NCI-H187 (cell line): ENCODE data around the gene PES1.
"Not testable (repeated sequence)": the region's sequence is repeated elsewhere in the genome, so short reads cannot be mapped to it uniquely, and the experiment has no call there.

ENCODE experiments used
- DNase-seq, 2 experiments: peaks; one replicate each; lab custom pipeline; 2025; lab: John Stamatoyannopoulos, UW

The PES1 gene

DNA sequence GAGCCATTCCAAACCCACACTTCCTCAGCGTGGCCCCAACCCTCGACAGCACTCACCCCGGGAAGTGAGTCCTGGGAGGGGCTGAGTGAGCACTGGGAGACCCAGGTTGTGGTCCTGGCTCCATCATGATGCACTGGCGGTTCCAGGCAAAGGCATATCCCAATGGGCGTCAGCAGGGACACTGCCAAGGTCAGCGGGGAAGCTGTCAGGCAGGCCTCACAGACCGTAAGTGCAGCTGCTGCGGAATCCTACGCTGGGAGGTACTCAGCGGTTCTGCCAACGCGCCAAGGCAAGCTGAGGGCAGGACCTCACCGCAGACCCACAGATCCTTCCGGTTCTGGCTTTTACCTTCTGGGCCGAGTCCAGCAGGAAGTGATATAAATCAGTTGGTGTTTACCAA is 15.9 kb downstream of the PES1 start:
- no peak for DNase-seq

DNA sequence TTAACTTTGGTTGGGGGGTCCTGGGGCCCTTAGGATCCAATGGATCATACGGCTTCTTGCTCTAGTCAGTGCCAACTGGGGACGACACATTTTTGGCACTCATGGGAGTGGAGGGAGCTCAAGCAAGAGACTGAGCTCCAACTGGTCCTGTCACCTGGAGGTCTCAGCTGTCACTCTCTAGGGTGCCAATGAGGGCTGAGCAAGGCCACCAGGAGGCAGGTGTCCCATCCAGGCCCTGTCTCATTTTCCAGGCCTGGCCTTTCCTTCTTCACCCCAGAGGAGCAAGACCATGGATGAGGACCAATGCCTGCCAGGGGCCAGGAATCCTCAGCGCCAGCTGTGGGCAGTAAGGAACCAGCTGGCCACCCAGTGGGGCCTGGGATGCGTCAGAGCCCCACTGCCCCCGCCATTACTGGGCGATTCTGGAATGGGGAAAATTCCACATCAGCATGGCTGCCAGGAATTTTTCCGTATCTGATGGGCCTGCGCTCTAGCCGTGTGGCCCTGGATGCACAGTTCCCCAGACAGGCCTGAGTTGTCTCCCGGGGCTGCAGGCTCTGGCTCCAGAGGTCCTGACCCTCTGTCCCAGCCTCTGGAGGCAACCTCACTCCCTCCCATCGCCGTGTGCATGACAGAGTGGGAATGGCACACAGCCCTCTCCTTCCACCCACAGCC is 16.6 kb downstream of the PES1 start:
- no peak for DNase-seq

DNA sequence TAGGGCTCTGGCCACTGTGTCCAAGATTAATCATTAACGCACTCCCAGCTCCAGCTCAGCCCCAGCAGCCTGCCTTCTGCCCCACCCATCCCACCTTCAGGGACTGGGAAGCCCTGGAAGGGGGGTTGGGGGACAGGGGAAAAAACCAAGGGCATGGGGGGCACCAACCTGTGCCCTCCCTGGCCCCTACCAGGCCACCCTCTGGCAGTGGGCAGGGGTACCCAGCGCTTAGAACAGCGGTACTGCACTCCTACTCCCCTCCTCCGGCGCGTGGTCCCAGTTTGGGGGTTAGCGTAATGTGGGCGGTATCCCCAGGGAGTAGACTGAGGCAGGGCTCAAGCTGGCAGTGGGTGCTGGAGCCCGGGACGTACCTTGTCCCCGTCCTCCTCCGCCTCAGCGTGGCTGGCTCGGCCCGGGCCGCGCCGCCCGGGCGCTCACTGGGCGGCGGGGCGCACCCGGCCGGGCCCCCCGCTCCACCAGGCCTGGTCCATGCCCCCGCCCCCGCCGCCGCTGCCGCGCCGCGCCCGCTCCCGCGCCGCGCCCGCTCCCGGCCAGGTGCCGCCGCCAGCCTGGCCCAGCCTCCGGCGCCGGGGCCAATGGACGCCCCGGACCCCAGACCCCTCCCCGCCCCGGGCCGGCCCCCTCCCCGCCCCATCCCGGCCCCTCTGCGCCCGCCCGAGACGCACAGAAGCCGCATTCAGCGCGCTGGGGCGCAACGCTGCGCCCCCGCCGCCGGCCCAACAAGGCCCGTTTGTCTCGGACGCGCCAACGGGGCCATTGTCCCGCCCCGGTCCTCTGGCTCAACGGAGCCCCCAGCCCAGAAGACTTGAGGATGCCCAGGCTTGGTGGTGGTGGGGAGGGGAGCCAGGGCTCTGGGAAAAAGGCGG is 17.4 kb downstream of the PES1 start, which contains the start of gene GAL3ST1:
TSS of gene GAL3ST1 (minus strand) at position 571 of the 887 bp plus-strand sequence. CDS start 17,273 bp downstream, outside the sequence.
- no peak for DNase-seq

DNA sequence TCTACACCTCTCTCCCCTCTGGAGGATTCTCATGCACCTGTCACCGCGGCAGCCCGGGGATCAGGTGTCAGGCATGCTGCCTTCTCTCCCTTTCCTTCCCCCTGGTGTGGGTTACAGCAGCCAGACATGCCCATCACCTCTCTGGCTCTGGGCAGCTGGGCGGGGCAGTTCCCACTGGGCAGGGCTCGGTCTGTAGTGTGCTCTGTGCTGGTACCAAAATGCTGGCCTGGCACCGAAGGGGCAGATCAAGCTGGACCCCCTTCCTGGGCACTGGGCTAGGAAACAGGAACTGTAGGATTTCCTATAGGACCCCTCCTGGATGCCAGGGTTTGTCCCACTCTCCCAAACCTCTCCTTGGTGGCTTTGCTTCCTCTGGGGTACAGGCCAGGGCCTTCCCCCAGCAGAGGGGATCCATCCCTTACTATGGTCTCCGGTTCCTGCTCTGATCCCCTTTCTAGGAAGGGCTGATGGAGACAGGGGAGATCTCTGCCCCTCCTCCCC is 18.1 kb downstream of the PES1 start:
- peak in 1 of 2 experiments; percentile 19 for DNase-seq

DNA sequence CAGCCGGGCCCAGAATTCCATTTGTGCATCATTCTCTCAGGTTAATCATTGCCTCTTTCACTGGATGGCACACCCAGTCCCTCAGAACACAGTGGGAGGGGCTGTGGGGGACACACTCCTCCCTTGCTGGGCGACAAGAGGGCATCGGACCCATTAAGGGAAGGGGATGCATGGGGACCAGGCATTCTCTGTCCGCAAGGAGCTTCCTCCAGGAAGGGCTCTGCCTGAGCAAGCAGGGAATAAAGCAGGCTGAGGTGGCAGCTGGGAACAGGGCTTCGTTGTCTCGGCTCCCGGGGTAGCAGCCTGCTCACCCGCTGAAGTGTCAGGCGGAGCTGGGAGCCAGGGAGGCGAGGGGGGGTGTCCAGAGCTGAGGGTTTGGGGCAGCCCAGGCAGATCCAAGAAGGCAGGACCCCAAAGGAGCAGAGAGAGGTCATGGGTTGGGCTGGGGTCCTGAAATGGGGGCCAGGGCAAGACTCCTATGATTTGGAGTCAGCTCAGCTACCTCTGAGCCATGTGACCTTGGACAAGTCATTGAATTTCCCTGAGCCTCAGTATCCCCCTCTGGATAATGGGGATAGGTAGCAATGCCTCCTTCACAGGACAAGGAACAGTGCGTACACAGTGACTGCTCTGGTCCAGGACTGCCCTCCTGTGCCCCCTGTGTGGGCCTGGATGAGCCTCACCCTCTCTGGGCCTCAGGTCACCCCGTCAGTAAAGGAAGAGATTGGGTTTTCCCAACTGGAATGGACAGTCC is 18.7 kb downstream of the PES1 start:
- no peak for DNase-seq

DNA sequence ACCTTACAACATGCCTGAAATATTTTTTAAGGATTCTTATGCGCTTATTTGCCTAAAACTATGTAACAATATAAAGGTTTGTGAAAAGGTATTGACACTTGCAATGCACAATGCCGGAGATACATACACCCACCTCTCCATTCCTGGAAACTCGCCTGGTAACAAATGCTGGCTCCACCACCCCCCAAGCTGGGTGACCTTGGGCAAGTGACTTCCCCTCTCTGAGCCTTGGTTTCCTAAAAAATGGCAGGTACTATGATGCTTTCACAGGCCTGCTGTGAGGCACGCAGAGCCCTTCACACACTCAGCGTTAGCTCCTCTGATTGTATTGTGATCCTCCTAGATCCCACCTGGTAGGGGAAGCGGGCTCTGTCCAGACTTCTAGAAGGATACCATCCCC is 19.5 kb downstream of the PES1 start:
- DNase-seq: no peak

DNA sequence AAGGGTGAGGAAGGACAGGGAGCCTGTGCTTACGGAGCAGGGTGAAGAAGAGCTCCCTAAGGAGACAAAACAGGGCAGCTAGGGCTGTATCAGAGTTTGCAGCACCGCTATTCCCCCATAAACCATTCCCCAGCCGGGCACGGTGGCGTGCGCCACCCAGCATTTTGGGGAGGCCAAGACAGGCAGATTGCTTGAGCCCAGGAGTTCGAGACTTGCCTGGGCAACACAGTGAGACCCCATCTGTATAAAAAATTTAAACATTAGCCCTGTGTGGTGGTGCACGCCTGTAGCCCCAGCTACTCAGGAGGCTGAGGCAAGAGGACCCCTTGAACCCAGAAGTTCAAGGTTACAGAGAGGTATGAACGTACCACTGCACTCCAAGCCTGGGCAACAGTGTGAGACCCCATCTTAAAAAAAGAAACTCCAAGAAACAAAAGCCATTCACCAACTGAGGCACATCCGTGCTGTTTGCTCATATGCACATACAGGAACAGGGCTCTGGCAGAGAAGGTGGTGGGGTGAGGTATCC is 22.0 kb downstream of the PES1 start:
- no peak for DNase-seq

DNA sequence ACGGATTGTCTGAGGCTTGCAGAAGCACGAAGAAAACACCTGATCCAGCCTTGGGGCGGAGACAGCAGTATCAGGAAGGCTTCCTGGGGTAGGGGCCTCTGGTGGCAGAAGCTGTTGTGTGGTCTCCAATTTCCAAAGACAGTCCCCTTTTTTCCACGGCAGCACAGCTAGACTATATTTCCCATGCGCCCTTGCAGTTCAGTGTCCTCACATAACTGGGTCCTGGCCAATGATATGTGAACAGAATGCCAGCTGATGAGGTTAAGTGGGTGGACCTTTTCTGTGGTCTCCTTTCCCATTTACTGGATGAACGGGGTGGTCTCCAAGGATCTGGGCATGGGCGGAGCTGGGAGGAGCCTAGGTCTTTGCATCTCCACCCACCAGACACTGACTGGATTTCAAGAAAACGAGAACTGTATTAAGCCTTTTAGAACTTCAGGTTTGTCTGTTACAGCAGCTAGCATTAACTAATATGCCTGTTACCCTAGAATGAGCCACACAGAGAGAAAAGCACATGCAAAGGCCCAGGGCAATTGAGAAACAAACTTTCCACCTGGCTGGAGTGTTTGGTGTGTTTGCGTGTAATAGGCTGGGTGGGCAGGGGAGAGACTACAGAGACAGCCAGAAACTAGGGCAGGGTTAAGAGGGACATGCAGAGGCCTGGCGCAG is 23.4 kb downstream of the PES1 start:
- DNase-seq: no peak

DNA sequence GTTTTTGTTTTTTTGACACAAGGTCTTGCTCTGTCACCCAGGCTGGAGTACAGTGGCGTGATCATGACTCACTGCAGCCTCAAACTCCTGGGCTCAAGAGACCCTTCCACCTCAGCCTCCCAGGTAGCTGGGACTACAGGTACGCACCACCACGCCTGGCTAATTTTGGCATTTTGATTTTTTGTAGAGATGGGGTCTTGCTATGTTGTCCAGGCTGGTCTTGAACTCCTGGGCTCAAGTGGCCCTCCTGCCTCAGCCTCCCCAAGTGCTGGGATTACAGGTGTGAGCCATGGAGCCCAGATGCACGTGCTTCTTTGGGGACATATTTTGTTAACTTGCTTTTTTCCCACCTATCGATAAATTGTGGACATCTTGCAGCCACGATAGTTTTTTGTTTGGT is 24.4 kb downstream of the PES1 start:
- DNase-seq: not testable (repeated sequence)

DNA sequence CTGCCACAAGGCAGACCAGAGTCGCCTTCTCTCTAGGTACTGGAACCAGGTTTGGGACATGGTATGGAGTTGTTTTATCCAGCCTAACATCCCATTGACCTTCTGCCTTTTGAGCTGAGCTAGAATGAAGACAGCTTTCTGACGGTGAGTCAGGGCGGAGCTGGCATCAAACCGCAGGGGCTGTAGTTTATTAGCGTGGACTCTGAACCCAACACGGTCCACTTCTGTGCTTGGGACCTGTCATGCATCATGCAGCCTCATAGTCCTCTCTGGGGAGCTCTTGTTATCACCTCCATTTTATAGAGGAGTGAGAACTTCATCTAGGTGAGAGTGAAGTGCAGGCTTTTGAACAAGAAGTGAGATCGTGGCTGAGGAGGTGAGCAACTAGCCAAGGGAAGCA is 25.6 kb downstream of the PES1 start:
- DNase-seq: no peak

DNA sequence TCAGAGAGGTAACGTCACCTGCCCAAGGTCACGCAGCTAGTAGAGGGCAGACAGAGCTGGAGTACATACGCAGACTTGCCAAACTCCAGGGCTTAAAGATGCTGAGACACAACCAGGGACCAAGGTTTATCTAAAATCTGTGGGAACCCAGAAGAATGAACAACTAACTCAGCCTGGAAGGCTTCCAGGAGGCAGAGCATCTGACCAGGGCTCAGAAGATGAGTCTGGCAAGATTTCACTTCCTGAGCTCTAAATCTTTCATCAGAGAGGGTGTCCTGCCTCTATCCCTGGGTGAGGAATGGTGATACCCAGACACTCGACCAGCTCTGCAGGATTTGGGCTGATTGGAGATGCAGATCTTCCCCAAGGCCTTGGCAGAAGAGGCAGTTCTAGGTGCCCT is 26.4 kb downstream of the PES1 start:
- no peak for DNase-seq

DNA sequence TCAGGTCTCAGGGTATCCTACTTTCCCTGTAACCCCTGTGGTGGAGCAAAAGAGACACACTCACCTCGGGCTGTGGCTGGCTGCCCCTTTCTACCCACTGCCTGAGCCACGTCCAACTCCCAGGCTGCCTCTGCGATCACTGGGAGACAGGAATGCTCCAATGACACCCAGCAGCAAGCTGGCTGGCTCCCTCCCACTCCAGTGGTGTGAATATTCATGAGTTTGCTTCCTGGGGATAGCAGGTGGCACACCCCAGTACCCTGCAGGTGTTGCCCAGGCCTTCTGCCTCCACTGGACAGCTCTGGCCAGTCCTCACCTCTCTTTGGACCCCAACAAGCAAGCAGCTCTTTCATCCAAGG is 27.0 kb downstream of the PES1 start:
- DNase-seq: no peak

DNA sequence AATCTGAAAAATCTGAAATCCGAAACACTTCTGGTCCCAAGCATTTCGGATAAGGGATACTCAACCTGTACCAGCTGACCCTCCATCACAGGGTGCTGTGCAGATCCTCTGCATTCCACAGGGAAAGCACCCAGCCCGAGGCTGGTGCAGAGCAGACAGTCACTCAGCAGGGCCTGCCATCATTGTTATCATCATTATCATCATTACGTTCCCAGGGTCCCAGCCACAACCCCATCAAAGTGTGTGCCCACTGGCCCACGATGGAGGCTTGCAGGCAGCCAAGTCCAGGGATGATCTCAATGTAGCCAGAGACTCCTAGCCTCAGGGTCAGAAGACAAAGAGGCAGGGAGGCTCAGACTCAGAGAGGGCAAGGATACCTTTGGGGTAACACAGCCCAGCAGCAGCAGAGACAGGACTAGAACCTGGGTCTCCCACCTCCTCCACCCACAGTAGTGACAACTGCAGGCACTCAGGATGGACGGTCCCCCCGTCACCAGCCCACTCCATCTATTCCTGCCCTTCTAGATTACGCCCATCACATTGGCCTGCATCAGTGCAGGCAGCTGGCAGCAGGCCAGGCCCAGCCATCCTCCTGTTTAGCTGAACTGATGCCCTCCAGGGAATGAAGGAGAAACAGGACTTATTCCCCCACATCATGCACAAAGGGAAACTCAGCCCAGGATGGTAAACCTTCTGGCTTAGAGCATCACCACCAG is 27.5 kb downstream of the PES1 start:
- no peak for DNase-seq

DNA sequence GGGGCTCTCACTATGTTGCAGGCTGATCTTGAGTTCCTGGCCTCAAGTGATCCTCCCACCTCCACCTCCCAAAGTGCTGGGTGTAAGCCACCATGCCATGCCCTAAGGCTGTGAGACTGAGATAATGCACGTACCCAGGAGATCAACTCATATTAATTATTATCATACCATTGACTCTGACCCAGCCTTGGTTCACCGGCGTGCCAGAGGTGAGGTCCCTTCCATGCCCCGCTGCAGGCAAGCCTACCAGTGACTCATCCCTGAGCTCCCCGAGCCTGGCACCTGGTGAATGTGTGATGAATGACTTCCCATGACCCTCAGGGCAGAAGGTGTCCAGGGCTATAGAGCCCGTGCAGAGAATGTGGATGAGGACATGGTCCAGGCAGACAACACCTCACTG is 29.3 kb downstream of the PES1 start:
- DNase-seq: no peak

DNA sequence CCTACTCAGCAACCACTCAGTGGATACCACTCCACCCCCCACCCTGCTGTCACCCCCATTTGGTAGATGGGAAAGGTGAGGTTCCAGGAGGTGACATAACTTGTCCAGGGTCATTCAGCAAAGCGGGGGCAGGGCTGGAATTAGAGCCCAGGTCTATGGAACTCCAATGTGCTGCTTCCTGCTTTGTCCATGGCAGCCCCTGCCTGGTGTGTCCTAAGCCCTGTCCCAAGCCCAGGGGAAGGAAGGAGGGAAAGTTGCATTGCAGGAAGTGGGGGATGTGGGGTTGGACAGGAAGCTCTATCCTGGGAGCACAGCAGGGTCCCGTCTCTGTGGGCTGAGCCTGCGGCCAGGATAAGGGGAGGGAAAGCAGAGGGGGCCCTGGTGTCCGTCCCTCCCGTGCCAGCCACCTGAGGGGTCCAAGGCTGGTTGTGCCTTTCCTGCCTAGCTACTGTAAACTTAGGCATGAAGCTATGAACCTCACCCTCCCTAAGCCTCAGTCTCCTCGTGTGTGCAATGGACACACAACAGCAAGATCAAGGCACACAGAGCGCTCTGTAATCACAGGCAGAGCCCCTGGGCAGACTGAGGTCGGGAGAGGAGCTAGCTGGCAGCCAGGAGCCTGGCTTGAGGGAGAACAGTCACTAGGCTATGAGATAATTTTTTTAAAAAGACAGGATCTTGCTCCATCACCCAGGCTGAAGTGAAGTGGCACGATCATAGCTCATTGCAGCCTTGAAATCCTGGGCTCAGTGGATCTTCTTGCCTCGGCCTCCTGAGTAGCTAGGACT is 30.1 kb downstream of the PES1 start:
- DNase-seq: no peak

DNA sequence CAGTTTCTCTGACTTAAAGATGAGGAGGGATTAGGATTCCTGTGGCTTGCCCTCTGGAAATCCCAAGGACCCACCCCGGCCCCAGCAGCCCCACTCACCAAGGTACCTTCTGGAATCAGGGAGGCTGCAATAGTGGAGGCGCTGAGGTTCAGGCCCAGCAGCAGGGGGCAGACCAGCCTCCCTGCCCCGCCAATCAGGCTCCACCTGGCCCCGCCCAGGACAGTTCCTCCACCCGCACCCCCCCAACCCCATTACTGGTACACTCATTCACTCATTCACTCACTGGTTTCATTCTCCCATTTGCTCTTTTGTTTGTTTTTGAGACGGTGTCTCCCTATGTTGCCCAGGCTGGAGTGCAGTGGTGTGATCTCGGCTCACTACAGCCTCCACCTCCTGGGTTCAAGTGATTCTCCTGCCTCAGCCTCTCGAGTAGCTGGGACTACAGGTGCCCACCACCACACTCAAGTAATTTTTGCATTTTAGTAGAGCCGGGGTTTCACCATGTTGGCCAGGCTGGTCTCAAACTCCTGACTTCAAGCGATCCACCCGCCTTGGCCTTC is 31.0 kb downstream of the PES1 start:
- not testable (repeated sequence) for DNase-seq

DNA sequence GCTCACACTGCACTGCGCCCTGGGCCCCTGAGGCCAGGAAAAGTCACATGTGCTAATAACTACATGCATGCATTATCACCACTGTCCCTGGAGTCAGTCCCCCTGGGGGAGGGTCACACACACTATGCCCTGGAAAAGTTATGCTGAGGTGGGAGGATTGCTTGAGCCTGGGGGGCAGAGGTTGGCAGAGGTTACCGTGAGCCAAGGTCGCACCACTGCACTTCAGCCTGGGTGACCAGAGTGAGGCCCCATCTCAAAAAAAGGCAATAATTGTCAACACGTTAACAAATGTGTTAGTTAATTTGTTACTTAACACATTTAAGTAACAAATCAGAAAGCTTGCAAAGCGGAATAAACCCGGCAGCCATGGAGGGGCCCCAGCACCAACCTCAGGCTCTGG is 31.8 kb downstream of the PES1 start:
- no peak for DNase-seq

DNA sequence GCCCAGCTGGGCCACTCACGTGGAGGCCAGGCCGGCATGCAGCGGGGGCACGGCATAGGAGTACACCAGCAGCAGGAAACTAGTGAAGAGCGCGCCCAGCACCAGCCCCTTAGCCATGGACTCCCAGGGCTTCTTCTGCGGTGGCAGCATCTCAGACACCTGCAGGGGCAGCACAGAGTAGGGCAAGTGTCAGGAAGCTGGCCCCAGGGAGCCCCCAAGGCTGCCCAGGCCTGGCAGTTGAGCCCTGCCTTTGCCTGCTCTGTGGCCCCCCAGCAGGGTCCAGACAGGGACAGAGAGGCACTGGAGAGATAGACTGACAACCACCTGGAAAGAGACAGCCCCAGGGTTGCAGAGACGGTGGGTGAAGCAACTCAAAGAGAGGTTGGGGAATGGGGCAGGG is 34.5 kb downstream of the PES1 start:
- DNase-seq: no peak

DNA sequence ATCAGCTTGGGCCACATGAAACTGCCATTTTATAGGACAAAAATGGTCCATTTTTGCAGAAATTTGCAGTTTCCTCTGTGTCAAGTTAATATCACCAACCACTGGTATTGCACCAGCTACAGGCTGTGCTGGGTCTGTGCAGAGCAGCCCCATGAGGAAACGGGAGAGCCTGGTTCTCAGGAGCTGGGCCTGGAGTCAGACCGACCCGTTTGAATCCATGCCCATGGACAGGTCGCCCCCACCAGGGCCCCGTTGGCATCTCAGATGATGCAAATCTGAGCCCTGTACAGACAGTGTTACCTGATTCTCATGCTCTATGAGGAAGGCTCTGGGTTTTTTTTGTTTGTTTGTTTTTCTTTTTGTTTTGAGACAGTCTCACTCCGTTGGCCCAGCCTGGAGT is 35.3 kb downstream of the PES1 start:
- DNase-seq: no peak
